ENCODE results near the gene PPP1R1C.

Gene PPP1R1C

GRCh38 chr2:182033449-182033848 lies 47.8 kb downstream of the PPP1R1C start:
- no peak overlapping the region for H3K4me2 ChIP-seq (ENCODE audit: low read depth, low read length, poor library complexity, severe bottlenecking)
- TF ChIP-seq, protein P1, sequence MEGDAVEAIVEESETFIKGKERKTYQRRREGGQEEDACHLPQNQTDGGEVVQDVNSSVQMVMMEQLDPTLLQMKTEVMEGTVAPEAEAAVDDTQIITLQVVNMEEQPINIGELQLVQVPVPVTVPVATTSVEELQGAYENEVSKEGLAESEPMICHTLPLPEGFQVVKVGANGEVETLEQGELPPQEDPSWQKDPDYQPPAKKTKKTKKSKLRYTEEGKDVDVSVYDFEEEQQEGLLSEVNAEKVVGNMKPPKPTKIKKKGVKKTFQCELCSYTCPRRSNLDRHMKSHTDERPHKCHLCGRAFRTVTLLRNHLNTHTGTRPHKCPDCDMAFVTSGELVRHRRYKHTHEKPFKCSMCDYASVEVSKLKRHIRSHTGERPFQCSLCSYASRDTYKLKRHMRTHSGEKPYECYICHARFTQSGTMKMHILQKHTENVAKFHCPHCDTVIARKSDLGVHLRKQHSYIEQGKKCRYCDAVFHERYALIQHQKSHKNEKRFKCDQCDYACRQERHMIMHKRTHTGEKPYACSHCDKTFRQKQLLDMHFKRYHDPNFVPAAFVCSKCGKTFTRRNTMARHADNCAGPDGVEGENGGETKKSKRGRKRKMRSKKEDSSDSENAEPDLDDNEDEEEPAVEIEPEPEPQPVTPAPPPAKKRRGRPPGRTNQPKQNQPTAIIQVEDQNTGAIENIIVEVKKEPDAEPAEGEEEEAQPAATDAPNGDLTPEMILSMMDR (IDR thresholded peaks at IDR 0.05; ENCODE audit: insufficient read depth, low read length, poor library complexity, severe bottlenecking): no peak
- TF ChIP-seq EZH2phosphoT487 (conservative IDR thresholded peaks at IDR 0.05; ENCODE audit: low read length): no peak
- no peak overlapping the region for H2AFZ ChIP-seq (ENCODE audit: low read depth, low read length, severe bottlenecking)
- H3K27me3 ChIP-seq (ENCODE audit: low read length): no peaks in the 10 kb centered on the region
- no peak overlapping the region for H3K9ac ChIP-seq (ENCODE audit: low read length)
- no peaks in the 10 kb centered on the region for H3K9me3 ChIP-seq (ENCODE audit: insufficient read depth, low read length)
- no peaks in the 10 kb centered on the region for H3K9me2 ChIP-seq (replicated peaks; ENCODE audit: insufficient read depth, low read length)
- H4K20me1 ChIP-seq (ENCODE audit: low read depth, low read length): no peaks in the 10 kb centered on the region
- no peaks in the 10 kb centered on the region for H3K36me3 ChIP-seq (ENCODE audit: low read length)
- no peak overlapping the region for H3K4me3 ChIP-seq (ENCODE audit: insufficient read depth, low read length, poor library complexity, severe bottlenecking)
- no peaks in the 10 kb centered on the region for H3F3A ChIP-seq (ENCODE audit: insufficient read depth)
- no peak overlapping the region for H3K27ac ChIP-seq (ENCODE audit: low read depth, low read length)
- no peaks in the 10 kb centered on the region for H3K79me2 ChIP-seq (ENCODE audit: insufficient read depth, low read length)

DNA sequence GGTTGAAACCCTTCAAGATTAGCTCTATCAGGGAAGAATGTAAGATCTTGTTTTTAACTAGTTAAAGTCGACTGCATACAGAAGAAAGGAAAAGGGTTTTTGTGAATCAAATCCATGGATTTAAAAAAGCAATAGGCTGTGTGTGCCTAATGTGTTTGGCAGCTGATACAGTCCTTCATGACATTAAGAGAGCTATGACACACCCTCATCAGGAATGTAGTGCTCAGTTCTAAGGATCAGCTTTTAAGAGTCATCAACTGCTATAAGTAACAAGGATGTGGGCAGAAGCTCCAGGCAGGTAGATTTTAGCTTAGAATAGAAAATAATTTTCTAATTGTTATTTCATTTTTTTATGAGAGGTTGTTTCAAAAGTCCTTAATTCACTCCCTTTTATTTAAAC lies 52.9 kb downstream of the PPP1R1C start:
- no peaks in the 10 kb centered on the region for H3K36me3 ChIP-seq (ENCODE audit: low read length)
- H3K27me3 ChIP-seq (ENCODE audit: low read length): no peaks in the 10 kb centered on the region
- no peaks in the 10 kb centered on the region for H3K9me3 ChIP-seq (ENCODE audit: insufficient read depth, low read length)
- no peak overlapping the region for H3K27ac ChIP-seq (ENCODE audit: low read depth, low read length)
- H3K9ac ChIP-seq (ENCODE audit: low read length): no peak overlapping the region
- H3K4me3 ChIP-seq (ENCODE audit: insufficient read depth, low read length, poor library complexity, severe bottlenecking): no peak overlapping the region
- no peaks in the 10 kb centered on the region for H3K79me2 ChIP-seq (ENCODE audit: insufficient read depth, low read length)
- H3F3A ChIP-seq (ENCODE audit: insufficient read depth): no peaks in the 10 kb centered on the region
- H2AFZ ChIP-seq (ENCODE audit: low read depth, low read length, severe bottlenecking): no peak overlapping the region
- no peaks in the 10 kb centered on the region for H3K9me2 ChIP-seq (replicated peaks; ENCODE audit: insufficient read depth, low read length)
- no peak overlapping the region for H3K4me2 ChIP-seq (ENCODE audit: low read depth, low read length, poor library complexity, severe bottlenecking)
- H4K20me1 ChIP-seq (ENCODE audit: low read depth, low read length): no peaks in the 10 kb centered on the region
- TF ChIP-seq, protein P1 (IDR thresholded peaks at IDR 0.05; ENCODE audit: insufficient read depth, low read length, poor library complexity, severe bottlenecking): no peak
- TF ChIP-seq EZH2phosphoT487 (conservative IDR thresholded peaks at IDR 0.05; ENCODE audit: low read length): no peak

GRCh38 chr2:182043021-182043420 lies 57.4 kb downstream of the PPP1R1C start:
- no peaks in the 10 kb centered on the region for H3K36me3 ChIP-seq (ENCODE audit: low read length)
- no peak overlapping the region for H3K4me2 ChIP-seq (ENCODE audit: low read depth, low read length, poor library complexity, severe bottlenecking)
- H3K4me3 ChIP-seq (ENCODE audit: insufficient read depth, low read length, poor library complexity, severe bottlenecking): no peak overlapping the region
- H3K9ac ChIP-seq (ENCODE audit: low read length): no peak overlapping the region
- no peak overlapping the region for H3K27ac ChIP-seq (ENCODE audit: low read depth, low read length)
- H2AFZ ChIP-seq (ENCODE audit: low read depth, low read length, severe bottlenecking): no peak overlapping the region
- H3K9me2 ChIP-seq (replicated peaks; ENCODE audit: insufficient read depth, low read length): no peaks in the 10 kb centered on the region
- no peaks in the 10 kb centered on the region for H3K9me3 ChIP-seq (ENCODE audit: insufficient read depth, low read length)
- H4K20me1 ChIP-seq (ENCODE audit: low read depth, low read length): no peaks in the 10 kb centered on the region; the same call in 1 of the 2 replicates
- H3K27me3 ChIP-seq (ENCODE audit: low read length): no peaks in the 10 kb centered on the region
- H3F3A ChIP-seq (ENCODE audit: insufficient read depth): no peaks in the 10 kb centered on the region
- TF ChIP-seq, protein P1 (IDR thresholded peaks at IDR 0.05; ENCODE audit: insufficient read depth, low read length, poor library complexity, severe bottlenecking): no peak
- no peak for TF ChIP-seq EZH2phosphoT487 (conservative IDR thresholded peaks at IDR 0.05; ENCODE audit: low read length)
- no peaks in the 10 kb centered on the region for H3K79me2 ChIP-seq (ENCODE audit: insufficient read depth, low read length)
